Activated CD8-positive, alpha-beta memory T cell treated with anti-CD3 and anti-CD28 coated beads for 4 hours (primary cell): Measurements from ENCODE around the gene C1QL3.

Experiments used
- DNase-seq, 2 donors: peaks; one replicate each; pipeline ENCODE4 v3.0.0-alpha.2; 2020; ENCODE audit warnings: low read depth in 2 of 2

C1QL3 gene

GRCh38 chr10:16493884-16494536, 27.7 kb downstream of the C1QL3 start:
- DNase-seq, result no peak

- DNase-seq, result no peak
These were observed 29.7 kb downstream of the C1QL3 start for GRCh38 chr10:16491933-16492332.

DNA sequence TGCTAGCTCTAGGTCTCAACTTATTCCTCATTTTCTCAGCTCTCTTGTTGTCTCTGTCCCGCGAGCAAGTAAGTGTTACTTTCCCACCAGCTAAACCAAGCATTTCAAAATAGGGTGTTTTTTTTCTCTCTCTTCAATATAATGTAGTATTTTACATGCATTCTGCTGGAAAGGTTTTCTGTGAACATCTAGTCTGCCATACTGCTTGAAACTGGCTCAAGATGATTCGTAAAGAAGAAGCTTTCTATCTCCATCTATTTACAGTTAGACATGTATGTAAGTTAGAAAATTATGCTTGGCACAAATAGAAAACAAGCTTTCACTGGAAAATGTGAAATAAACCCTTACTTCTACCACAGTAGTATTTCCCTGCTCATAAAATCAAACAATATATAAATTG, 31.2 kb downstream of the C1QL3 start:
- no peak for DNase-seq

GRCh38 chr10:16483241-16483917, 38.3 kb downstream of the C1QL3 start:
- no peak for DNase-seq

- DNase-seq, result no peak
These were observed 40.5 kb downstream of the C1QL3 start for GRCh38 chr10:16481052-16481728.

DNA sequence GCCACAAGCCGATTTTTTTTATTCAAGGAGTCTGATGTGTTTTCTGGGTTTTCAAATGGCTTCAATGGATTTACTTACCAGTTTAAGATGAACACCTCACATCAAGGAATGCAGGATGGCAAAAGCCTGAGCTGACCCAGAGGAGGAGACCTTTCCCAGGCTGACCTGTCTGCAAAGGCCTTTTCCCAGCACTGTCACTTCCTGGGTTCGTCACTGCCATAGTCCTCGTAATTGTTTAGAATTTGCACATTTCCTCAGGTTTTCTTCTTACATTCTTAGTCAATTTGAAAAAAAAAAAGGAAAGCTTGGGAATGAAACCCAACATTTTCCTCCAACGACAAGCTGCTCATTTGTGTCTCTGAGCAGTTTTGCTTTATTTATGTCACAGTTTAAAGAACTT, 42.9 kb downstream of the C1QL3 start:
- no peak for DNase-seq

- DNase-seq, result no peak
These were observed 43.9 kb downstream of the C1QL3 start for GRCh38 chr10:16477757-16478156.

DNA sequence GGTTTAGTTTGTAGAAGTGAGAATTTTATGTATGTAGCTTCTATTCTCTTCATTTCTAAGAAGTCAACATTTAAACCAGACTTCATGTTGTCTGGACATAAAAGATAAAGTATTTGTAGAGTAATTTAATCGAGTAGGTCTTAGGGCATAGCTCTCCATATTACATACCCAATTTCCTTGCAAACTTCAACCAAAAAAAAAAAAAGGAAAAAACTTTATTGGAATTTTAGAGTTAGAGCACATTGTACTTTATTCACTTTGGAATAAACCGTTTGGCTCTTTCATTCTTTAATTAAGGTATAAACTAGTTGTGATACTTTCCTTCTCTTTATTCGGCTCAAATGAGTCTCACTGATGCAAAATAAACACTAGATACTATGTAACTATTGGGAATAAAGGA, 48.9 kb downstream of the C1QL3 start:
- DNase-seq, result no peak

GRCh38 chr10:16470747-16471146, 50.9 kb downstream of the C1QL3 start:
- peak; percentile 14 to 30 for DNase-seq

GRCh38 chr10:16466001-16466400, 55.7 kb downstream of the C1QL3 start:
- no peak for DNase-seq
